ENCODE results near the gene ERP27.

The ERP27 gene

DNA sequence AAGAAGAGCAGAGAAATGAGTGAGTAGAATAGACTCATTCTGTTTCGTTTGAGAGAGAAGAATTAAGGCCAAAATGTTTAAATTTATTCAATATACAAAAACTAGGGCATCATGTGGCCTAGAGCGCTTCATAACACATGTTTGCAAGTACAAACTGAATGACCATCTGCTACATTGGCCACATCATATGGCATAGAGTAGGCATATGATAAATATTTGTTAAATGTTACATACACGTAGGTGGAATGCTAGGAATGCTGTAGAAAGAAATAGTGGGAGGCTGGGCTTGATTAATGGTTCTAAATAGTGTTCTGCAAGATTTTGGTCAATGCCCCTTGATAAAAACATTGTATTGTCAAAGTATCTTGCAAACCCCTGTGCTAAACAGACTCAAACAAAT is 63.5 kb downstream of the ERP27 start:
- ChIA-PET POLR2A (no interaction called here), CTCF (no interaction called here)
- H3K4me1 ChIP-seq (ENCODE audit: control extremely low read depth in 1 of 4, control insufficient read depth in 4 of 4, insufficient read depth in 4 of 4, low read length in 3 of 4): no peaks in the 10 kb centered on the region
- H3K27ac ChIP-seq (ENCODE audit: insufficient read depth in 1 of 2, low read depth in 1 of 2, low read length in 2 of 2, poor library complexity in 1 of 2, severe bottlenecking in 2 of 2): no peak overlapping the region
- H3K27me3 ChIP-seq (replicated peaks in 2 of 5; ENCODE audit: control insufficient read depth in 4 of 5, insufficient read depth in 5 of 5, low read length in 4 of 5): no peaks in the 10 kb centered on the region
- H3K4me3 ChIP-seq (ENCODE audit: control insufficient read depth in 1 of 7, extremely low read depth in 1 of 7, insufficient read depth in 4 of 7, low read depth in 2 of 7, low read length in 6 of 7): no peak overlapping the region
- H3K9me3 ChIP-seq (ENCODE audit: control extremely low read depth in 1 of 5, control insufficient read depth in 4 of 5, insufficient read depth in 2 of 5, low read depth in 1 of 5, low read length in 4 of 5): no peaks in the 10 kb centered on the region
- no peak for DNase-seq
- 100% methylated on average over 1 of the region's 3 CpGs for WGBS (ENCODE audit: insufficient coverage)
- no peaks in the 10 kb centered on the region for H3K36me3 ChIP-seq (ENCODE audit: control insufficient read depth in 4 of 4, insufficient read depth in 4 of 4, low read length in 3 of 4)

DNA sequence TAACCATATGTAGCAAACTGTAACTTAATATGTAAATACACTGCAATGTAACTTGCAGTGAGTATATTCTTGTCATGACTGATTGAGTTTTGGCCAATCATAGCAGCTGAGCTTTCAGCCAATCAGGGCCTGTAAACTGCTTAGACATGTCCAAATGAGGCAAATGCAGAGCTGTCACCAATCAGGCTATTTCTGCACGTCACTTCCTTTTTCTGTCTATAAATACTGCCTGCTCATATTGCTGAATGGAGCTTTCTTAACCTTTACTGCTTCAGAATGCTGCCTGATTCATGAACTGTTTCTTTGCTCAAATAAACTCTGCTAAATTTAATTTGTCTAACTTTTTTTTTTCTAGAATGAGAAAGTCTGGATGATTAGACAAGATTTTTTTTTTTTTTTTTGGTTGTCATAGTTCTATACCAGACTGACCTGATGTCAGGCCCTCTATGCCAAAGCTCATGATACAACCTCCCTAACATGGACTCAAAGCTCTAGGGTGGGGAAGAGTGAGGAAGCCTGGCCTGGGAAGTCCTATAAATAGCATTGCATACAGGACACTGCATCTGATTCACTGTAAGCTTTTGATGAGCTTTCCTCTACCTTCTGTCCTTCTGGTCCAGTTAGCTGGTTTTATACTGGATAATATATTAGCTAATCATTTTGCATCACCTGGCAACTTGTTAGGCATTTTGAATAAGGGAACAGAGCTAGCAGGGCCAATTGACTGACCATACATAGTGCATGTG is 64.7 kb downstream of the ERP27 start:
- 44% methylated on average over 1 of the region's 1 CpG for WGBS (ENCODE audit: insufficient coverage)
- ChIA-PET CTCF (interaction anchor here (0.7 to 1.7 kb wide), 7 partner anchors 10 to 536 kb away, joined by 3 to 7 read pairs (median 4); no protein-coding TSS in a partner anchor), POLR2A (no interaction called here)
- Histone ChIP-seq H3K36me3 (ENCODE audit: control insufficient read depth in 4 of 4, insufficient read depth in 4 of 4, low read length in 3 of 4) (no peaks in the 10 kb centered on the region), H3K27ac (ENCODE audit: insufficient read depth in 1 of 2, low read depth in 1 of 2, low read length in 2 of 2, poor library complexity in 1 of 2, severe bottlenecking in 2 of 2) (no peak overlapping the region), H3K4me1 (ENCODE audit: control extremely low read depth in 1 of 4, control insufficient read depth in 4 of 4, insufficient read depth in 4 of 4, low read length in 3 of 4) (peaks cover 0 to 3% (median 0%) of the 10 kb centered on the region in 4 experiments), H3K4me3 (ENCODE audit: control insufficient read depth in 1 of 7, extremely low read depth in 1 of 7, insufficient read depth in 4 of 7, low read depth in 2 of 7, low read length in 6 of 7) (no peak overlapping the region), H3K9me3 (ENCODE audit: control extremely low read depth in 1 of 5, control insufficient read depth in 4 of 5, insufficient read depth in 2 of 5, low read depth in 1 of 5, low read length in 4 of 5) (no peaks in the 10 kb centered on the region), H3K27me3 (replicated peaks in 2 of 5; ENCODE audit: control insufficient read depth in 4 of 5, insufficient read depth in 5 of 5, low read length in 4 of 5) (no peaks in the 10 kb centered on the region)
- DNase-seq: peak in 2 of 3 donors; percentile 48 to 64

DNA sequence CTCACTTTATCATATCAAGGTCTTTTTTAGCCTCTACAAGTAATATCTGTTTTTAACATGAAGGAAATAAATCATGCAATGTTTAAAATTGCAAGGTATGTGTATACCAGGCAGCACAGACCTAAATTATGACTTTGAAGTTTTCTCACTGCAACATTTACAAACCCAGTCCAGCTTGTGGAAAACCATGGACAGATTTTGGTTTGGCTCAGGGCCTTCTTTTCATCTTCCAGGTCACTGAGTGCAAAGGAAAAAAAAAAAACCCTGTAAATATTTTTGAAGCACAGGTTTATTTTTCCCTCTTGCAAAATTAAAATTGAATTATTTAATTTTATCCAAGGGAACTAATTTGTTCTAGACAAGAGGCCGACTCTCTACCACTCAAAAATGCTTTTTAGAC is 66.5 kb downstream of the ERP27 start:
- H3K9me3 ChIP-seq (ENCODE audit: control extremely low read depth in 1 of 5, control insufficient read depth in 4 of 5, insufficient read depth in 2 of 5, low read depth in 1 of 5, low read length in 4 of 5): peaks cover 0 to 8% (median 1%) of the 10 kb centered on the region in 5 experiments
- H3K4me1 ChIP-seq (ENCODE audit: control extremely low read depth in 1 of 4, control insufficient read depth in 4 of 4, insufficient read depth in 4 of 4, low read length in 3 of 4): peaks cover 0 to 3% (median 0%) of the 10 kb centered on the region in 4 experiments
- DNase-seq: no peak
- H3K27me3 ChIP-seq (replicated peaks in 2 of 5; ENCODE audit: control insufficient read depth in 4 of 5, insufficient read depth in 5 of 5, low read length in 4 of 5): no peaks in the 10 kb centered on the region
- H3K36me3 ChIP-seq (ENCODE audit: control insufficient read depth in 4 of 4, insufficient read depth in 4 of 4, low read length in 3 of 4): no peaks in the 10 kb centered on the region
- no CpG with 5 or more reads among the region's 1 CpG for WGBS (ENCODE audit: insufficient coverage)
- no peak overlapping the region for H3K4me3 ChIP-seq (ENCODE audit: control insufficient read depth in 1 of 7, extremely low read depth in 1 of 7, insufficient read depth in 4 of 7, low read depth in 2 of 7, low read length in 6 of 7)
- POLR2A ChIA-PET: no interaction called here
- H3K27ac ChIP-seq (ENCODE audit: insufficient read depth in 1 of 2, low read depth in 1 of 2, low read length in 2 of 2, poor library complexity in 1 of 2, severe bottlenecking in 2 of 2): no peak overlapping the region
- CTCF ChIA-PET: no interaction called here

DNA sequence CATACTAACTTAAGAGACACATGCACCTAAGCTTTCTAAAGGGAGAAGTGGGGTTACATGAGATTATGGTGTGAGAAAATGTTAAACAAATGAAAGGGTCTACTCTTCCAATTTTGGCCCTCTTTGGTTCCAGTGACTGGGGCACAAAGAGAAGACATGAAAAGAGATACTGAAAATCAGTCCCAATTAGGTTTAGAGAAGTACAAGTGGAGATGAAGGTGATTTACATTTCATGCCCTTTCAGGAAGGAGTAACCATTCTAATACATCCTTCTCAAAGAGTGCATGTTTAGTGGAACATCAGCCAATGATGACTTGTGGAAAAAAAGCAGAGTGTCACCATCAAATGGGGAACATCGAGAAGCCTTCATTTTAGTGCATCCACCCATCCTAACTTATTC is 67.1 kb downstream of the ERP27 start:
- DNase-seq: peak in 1 of 3 donors; percentile 5
- Histone ChIP-seq H3K4me1 (ENCODE audit: control extremely low read depth in 1 of 4, control insufficient read depth in 4 of 4, insufficient read depth in 4 of 4, low read length in 3 of 4) (peaks cover 0 to 3% (median 0%) of the 10 kb centered on the region in 4 experiments), H3K4me3 (ENCODE audit: control insufficient read depth in 1 of 7, extremely low read depth in 1 of 7, insufficient read depth in 4 of 7, low read depth in 2 of 7, low read length in 6 of 7) (no peak overlapping the region), H3K27me3 (replicated peaks in 2 of 5; ENCODE audit: control insufficient read depth in 4 of 5, insufficient read depth in 5 of 5, low read length in 4 of 5) (no peaks in the 10 kb centered on the region), H3K9me3 (ENCODE audit: control extremely low read depth in 1 of 5, control insufficient read depth in 4 of 5, insufficient read depth in 2 of 5, low read depth in 1 of 5, low read length in 4 of 5) (peaks cover 0 to 12% (median 1%) of the 10 kb centered on the region in 5 experiments), H3K27ac (ENCODE audit: insufficient read depth in 1 of 2, low read depth in 1 of 2, low read length in 2 of 2, poor library complexity in 1 of 2, severe bottlenecking in 2 of 2) (no peak overlapping the region), H3K36me3 (ENCODE audit: control insufficient read depth in 4 of 4, insufficient read depth in 4 of 4, low read length in 3 of 4) (no peaks in the 10 kb centered on the region)
- ChIA-PET POLR2A (no interaction called here), CTCF (no interaction called here)
- WGBS (ENCODE audit: insufficient coverage): no CpG with 5 or more reads among the region's 1 CpG

DNA sequence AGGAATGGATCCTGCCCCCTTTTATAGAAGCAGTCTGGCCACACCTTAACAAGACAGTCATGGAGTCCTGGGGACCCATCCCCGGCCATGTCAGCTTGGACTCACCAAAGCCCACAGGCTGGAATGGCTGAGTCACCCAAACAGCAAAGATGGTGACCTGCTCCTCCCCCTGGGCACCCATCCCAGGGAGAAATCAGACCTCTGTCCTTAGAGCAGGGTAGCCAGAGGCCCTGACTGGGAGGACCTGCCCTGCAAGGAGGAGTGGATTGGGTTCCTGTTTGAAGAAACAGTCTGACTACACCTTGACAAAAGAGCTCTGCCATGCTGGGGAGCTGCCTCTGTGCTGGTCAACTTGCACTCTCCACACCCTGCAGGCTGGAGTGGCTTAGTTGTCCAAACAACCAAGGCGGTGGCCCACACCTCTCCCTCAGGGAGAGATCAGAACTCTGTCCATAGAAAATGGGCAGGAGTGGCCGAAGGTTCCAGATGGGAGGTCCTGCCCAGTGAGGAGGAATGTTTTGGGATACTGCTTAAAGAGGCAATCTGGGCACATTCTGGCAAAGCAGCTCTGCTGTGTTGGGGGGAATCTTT is 69.3 kb downstream of the ERP27 start:
- ChIA-PET POLR2A (no interaction called here), CTCF (interaction anchor here (1.0 to 2.2 kb wide), 4 partner anchors 9 to 20 kb away, joined by 3 to 5 read pairs (median 3); no protein-coding TSS in a partner anchor)
- DNase-seq: no peak
- peaks cover 0 to 3% (median 0%) of the 10 kb centered on the region in 4 experiments for H3K4me1 ChIP-seq (ENCODE audit: control extremely low read depth in 1 of 4, control insufficient read depth in 4 of 4, insufficient read depth in 4 of 4, low read length in 3 of 4)
- peaks cover 0 to 12% (median 1%) of the 10 kb centered on the region in 5 experiments for H3K9me3 ChIP-seq (ENCODE audit: control extremely low read depth in 1 of 5, control insufficient read depth in 4 of 5, insufficient read depth in 2 of 5, low read depth in 1 of 5, low read length in 4 of 5)
- 100% methylated on average over 3 of the region's 3 CpGs for WGBS (ENCODE audit: insufficient coverage)
- H3K36me3 ChIP-seq (ENCODE audit: control insufficient read depth in 4 of 4, insufficient read depth in 4 of 4, low read length in 3 of 4): no peaks in the 10 kb centered on the region
- H3K4me3 ChIP-seq (ENCODE audit: control insufficient read depth in 1 of 7, extremely low read depth in 1 of 7, insufficient read depth in 4 of 7, low read depth in 2 of 7, low read length in 6 of 7): no peak overlapping the region
- no peak overlapping the region for H3K27ac ChIP-seq (ENCODE audit: insufficient read depth in 1 of 2, low read depth in 1 of 2, low read length in 2 of 2, poor library complexity in 1 of 2, severe bottlenecking in 2 of 2)
- H3K27me3 ChIP-seq (replicated peaks in 2 of 5; ENCODE audit: control insufficient read depth in 4 of 5, insufficient read depth in 5 of 5, low read length in 4 of 5): no peaks in the 10 kb centered on the region
